ENCODE data around the gene HRH2.
"Not testable (repeated sequence)": the region's sequence is repeated elsewhere in the genome, so short reads cannot be mapped to it uniquely, and the experiment has no call there.

HRH2 gene

DNA sequence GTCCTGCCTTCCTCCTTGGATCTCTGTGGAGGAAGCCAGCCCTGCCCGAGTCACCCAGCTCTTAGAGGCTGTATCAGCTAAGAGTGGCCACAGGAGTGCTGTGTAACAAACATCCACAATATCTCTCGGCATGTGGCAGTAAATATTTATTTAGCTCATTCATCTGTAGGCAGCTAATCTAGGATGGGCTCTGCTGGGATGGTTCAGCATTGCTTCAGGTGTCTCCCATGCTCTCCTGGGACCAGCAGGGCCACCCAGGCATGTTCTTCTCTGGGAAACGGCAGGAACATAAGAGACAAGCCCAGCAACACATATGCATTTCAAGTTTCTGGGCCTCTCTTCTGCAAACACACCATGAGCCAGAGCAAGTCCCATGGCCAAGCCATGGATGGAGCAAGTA, 56.1 kb downstream of the HRH2 start:
- no peak for DNase-seq (ENCODE audit: low read depth)

DNA sequence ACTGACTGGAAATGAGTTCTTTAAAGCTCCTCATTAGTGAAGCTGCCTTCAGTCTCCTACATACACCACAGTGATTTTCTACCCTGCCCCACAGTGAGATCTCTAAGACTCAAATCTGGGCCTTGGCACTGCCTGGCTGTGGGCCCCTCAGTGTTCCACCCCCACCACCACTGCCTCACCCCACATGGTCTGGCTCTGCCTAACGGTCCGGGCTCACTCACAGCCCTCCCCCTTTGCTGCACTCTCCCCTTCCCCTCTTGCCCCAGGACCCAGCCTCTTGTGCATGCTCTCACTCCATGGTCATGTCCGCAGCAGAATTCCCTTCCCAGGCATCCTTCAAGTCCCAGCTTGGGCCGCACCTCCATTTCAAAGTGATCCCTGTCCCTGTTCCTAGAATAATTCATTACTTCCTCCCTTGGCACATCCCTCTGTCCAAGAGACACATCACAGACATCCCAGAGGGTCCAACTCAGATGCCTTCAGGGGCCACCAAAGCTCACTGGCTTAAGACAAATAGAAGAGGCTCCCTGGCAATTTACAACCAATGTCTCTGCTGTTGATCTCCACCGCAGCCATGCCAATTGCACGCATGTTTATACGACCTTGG, 56.7 kb downstream of the HRH2 start:
- no peak for DNase-seq (ENCODE audit: low read depth)

DNA sequence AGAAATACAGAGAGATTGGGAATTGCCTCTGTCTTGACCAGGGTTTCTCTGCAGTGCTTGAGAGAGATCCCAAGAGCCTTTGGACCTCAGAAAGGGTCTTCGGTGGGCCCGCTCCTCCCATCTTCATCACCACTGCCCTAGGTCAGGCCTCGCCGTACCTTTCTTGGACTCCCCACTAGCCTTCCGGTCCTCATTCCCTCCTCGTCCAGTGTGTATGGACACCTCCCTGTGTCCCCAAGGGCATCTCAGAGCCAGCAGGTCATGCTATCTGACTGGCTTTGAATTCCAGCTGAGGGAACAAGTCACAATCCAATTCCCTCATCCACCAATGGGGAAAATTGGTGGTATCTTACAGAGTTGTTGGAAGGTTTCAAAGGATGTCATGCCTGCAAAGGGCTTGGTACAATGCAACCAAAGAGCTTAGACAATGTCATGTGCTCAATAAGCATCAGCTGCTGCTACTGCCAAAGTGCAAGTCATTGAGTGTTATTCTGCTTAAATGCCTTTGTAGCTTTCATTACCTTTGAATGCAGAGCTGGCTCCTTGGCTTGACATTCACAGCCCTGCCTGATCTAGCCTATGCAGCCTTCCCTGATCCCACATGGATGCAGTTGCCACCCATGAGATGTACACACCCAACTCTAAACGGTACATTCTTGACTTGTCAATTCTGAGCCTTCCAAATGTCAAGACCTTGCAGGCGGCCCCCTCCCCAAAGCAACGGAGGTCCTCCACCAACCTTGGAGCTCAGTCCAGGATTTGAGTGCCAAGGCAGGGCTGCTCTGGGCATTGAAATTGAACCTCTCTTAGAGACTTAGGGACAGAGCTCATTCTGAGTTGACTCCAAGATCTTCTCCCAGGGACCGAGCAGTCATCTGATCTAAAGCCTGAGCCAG, 58.0 kb downstream of the HRH2 start:
- no peak for DNase-seq (ENCODE audit: low read depth)

DNA sequence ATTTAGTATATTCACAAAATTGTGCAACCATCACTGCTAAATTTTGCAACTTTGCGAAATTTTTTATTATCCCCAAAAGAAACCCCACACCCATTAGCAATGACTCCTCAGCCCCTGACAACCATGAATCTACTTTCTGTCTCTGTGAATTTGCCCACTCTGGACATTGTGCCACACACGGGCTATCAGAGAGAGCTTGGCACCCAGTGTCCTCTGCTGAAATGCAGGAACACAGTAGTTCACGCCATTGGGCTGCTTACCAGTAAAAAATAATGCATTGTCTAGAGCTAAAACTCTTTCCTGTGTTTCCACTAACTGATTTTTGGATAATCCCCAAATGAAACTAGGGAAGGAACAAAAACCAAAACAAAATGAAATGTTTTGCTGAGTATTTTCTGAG, 60.0 kb downstream of the HRH2 start:
- no peak for DNase-seq (ENCODE audit: low read depth)

DNA sequence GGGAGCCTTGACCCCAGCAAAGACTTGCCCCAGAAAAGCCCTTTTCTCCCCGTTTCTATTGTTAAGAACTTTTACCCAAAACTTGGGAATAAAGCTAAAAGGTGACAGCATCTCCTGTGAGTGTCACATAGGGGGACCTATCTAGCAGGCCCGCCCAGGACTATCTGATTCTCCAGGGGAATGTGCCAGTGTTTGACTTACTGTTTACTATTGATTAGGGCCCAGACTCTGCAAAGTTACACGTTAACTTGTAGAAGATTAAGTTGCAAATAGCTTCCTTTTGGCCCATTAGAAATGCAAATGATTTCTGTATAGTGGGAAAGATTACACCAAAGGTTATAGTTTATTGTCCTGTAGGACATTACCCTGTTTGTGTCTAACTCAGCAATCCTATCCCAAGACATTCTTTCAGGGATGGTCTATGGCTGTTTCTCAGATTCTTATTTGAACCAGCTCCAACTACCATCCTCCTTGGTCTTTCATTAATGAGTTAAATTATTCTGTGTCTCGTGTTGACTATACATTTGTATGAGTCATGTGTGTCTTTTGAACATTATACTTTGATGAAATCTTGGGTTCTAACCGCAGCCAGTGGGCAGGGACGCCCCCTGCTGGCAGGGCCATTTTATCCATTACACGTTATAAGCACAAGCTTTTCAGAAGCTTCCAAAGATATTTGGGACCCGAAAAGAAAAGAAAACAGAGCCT, 60.7 kb downstream of the HRH2 start:
- DNase-seq (ENCODE audit: low read depth), result no peak

DNA sequence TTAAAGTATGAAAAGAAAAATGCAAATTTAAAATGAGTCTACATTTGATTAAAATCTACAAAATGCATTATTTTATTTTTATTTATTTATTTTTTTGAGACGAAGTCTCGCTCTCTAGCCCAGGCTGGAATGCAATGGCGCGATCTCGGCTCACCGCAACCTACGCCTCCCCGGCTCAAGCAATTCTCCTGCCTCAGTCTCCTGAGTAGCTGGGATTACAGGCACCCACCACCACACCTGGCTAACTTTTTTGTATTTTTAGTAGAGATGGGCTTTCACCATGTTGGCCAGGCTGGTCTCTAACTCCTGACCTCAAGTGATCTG, 61.2 kb downstream of the HRH2 start:
- not testable (repeated sequence) for DNase-seq (ENCODE audit: low read depth)

DNA sequence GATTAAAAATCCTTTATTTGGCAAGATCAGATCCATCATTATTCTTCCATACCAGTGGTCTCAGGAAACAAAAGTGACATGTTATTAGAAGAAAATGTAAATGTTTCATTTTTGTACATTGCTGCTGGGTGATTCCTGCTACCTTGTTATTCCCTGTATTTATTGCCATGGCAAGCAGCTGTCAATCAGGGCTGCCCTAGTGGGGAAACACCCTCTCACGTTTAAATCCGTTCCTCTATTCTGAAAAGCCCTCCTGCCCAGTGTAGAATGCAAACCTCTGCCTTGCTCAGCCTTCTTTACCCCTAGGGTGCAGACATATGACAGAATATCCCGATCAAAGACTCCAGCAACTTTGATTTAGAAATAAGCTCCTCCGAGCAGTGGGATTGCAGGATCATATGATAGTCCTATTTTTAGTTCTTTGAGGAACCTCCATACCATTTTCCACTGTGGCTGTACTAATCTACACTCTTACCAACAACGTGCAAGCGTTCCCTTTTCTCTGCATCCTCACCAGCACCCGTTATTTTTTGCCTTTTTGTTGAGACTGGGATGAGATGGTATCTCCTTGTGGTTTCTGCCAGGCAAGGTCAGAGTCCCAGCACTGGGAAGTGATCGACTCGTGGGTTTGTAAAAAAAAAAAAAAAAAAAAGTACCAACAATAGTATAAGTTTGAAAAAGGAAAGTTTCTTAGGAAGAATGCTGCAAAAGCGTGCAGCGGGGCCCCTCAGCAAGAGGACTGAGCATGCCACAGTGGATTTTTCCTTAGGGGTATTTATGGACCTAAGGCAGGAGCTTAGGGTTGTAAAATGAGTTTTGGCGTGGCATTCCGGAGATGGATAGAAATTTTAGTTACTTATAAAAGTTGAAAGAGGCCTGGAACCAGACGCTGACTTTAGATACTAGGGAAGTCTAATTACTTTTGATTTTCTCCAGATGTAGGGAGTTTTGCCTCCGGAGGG, 66.7 kb downstream of the HRH2 start:
- DNase-seq (ENCODE audit: low read depth), result no peak

DNA sequence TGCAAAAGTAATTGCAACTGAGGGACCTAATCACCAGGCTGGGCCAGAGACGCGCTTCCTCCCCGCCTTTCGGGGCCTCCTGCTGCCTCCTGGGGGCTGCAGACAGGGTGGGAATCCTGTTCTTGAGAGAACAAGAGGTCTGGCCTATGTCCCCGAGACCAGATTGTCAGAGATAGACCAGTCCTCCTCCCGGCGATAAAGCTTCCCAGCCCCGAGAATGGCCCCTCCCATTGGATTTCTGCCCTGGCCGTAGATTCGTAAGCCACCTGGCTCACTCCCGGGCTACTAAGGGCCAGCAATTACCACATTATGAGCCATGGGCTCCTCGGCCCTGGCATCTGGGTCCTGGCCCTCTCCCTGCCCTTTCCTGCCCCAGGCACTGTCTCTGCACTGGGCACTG, 70.4 kb downstream of the HRH2 start:
- DNase-seq (ENCODE audit: low read depth), result no peak

DNA sequence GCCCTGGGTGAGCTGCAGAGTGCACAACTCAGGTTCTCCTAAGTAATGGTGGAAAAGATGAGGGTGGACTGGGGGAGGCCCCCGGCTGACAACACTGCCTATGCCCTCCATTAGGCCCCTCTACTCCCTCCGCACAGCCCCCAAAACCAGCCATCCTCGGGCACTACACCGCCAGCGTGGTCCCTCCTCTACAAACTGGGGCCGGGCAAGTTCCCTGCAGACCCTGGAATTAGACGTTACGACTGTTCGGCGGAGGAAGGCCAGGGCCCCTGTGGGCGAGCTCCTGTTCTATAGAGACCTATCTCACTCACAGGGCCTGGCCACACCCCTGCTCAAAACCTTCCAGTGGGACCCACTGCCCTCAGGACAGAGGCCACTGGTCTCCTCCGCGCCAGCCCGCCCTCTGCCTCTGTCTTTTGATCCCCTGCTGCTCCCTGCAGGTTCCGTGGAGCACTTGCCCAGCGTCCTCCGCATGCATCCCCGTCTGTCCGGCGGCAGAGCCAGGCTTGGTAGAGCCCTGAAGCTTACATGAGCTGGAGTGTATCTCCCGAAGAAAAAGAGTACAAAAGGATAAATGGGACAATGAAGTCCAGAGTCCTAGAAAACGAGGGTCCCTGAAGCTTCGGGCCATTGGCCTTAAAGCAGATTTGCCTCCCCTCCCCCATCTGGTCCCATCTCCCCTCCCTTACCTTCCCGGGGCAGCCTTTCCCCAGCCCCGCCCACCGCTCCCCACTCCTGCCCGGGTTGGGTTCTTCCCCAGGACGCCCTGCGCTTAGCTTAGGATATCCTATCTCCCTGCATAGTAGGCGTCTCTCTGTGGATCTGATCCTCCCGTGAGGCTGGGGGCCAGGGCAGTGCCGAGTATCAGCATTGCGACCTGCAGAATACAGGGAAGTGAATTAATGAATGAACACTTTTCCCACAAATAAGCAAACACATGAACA, 71.3 kb downstream of the HRH2 start:
- DNase-seq (ENCODE audit: low read depth), result no peak

DNA sequence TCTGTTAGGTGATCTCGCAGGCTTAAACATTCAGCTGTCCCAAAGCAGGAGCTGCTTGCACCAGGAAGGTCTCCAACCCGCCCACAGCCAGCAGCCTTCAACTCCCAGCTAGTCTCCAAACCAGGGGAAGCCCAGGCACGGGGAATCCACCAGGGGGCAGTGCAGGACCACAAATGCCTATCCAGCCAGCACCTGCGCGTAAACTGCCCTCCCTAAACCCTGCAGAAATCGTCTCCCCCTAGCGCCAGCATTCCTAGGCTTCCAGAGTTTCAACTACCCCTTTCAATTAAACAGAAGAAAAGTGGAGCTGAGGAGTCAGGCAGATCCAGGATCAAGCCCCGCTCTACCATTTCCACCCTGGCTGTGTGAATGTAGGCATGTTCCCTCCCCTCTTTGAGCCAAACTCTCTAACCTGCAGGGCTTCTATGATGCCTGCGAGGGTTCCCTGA, 72.0 kb downstream of the HRH2 start:
- peak; percentile 62 for DNase-seq (ENCODE audit: low read depth)

DNA sequence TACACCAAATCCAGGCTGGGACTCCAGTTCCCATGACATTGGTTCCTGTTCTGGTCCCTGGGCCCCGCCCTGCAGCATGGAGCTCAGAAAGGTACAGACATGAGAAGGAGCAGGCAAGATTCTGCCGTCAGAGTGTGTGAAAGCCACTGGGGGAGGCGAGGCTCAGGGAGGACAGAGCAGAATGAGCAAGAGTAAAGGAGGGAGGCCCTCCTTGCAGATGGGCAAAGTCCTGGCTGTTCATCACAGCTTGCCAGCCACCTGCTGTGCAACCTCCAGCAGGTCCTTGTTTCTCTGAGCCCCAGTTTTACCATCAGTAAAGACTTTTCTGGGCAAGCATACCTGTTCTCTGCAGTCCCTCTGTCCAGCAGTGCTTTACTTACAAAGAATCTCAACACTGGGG, 73.3 kb downstream of the HRH2 start:
- no peak for DNase-seq (ENCODE audit: low read depth)

DNA sequence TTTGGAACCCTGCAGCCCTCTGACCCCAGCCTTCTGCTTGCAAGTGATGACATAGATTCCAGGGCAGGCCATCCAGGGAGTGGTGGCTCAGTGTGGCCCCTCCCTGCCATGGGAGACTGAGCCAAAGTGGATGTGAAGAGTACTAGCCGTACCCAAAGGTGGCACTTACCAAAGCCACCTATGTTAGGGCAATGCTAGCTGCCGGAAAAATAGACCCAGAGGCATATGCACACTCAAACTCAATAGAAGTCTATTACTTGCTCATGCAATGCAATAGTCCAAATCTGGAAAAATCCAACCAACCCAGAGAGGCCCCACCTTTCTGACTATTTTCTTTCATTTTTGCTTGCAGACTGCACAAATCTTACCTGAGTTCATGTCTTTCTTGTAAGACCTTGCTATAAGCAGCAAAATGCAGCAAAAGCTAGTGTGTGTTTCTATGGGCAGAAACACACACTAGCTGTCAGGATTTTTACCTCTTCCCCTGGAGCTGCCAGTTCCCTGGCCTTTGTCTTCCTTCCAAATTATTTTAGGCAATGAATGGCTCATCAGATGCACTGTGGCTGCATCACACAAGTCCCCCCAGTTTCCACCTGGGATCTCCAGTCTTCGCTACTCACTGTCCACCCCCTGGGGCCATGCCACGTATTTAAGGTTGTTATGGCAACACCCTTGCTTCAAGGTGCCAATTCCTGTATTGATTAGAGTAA, 74.0 kb downstream of the HRH2 start:
- DNase-seq (ENCODE audit: low read depth), result no peak

DNA sequence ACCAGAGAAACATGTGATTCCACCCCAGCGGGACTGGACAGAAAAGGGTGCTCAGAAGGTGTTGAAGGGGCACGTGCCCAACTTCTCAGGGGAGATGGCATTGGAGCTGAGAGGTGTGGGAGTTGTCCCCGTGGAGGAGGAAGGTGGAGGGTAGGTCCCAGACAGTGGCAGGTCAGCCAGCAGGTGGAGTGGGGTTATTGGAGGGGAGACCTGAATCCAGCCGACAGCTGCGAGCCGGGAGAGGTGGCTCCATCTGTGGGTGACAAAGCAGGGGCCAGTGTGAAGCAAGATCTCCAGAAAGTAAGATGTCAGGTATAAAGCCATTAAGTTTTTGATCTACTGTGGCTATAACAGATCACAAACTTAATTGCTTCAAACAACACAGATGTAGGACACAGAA, 75.1 kb downstream of the HRH2 start:
- no peak for DNase-seq (ENCODE audit: low read depth)

DNA sequence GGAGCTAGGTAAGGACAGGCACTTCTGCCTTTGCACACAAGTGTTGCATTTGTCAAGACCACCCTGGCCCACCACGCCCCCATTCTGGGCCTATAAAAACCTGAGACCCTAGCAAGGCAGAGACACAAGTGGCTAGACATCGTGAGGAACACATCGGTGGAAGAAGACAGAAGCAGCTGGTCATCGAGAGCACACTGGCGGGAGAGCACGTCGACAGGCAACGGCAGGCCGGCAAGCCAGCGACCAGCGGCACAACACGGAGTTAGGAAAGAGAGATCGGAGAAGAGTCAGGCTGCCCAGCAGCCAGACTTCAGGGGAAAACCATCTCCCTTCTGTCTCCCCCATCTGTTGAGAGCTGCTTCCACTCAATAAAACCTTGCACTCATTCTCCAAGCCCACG, 76.1 kb downstream of the HRH2 start:
- no peak for DNase-seq (ENCODE audit: low read depth)

DNA sequence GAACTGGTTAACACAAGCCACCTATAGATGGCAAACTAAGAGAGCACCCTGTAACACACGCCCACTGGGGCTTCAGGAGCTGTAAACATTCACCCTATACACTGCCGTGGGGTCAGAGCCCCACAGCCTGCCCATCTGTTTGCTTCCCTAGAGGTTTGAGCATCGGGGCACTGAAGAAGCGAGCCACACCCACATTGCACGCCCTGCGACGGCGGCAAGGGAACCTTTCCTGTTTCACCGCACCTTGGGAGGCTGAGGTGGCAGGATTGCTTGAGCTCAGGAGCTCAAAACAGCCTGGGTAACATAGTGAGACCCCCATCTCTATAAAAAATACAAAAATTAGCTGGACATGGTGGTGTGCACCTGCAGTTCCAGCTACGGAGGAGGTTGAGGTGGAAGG, 76.6 kb downstream of the HRH2 start:
- DNase-seq (ENCODE audit: low read depth), result no peak

DNA sequence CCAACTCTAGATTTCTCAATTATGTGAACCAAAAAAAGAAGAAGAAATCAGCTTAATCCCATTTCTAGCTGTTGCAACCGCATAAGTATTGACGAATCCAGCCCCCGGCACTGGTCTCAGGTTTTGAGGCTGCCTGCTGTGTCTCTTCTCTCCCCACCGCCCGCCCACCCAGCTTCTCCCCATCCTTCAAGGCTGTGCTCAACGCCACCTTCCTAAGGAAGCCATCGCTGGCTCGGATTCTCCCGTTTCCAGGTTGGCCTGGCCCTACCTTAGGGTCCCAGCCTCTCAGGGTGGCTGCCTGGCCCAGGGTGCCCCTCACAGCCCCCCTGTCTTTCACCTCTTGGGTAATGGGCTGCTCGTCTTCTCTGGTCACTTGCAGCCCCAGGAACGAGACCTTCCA, 77.8 kb downstream of the HRH2 start:
- no peak for DNase-seq (ENCODE audit: low read depth)

DNA sequence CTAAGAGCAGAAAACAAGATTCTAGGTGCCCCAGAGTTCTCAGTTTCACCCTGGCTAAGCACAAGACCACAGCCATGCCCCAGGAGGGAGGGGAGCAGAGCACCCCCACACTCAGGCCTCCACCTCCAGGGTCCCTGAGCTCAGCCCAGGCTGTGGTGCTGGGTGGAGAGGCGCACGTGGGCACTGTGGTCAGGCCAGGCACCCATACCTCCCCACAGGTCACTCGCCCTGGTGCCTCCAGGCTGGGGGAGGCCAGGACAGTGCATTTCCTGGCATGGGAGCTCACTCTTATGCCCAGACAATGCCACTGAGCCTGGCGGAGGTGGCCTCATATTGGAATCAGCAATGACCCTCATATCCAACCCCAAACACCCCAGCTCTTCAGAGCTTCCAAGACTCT, 78.8 kb downstream of the HRH2 start:
- DNase-seq (ENCODE audit: low read depth), result no peak

DNA sequence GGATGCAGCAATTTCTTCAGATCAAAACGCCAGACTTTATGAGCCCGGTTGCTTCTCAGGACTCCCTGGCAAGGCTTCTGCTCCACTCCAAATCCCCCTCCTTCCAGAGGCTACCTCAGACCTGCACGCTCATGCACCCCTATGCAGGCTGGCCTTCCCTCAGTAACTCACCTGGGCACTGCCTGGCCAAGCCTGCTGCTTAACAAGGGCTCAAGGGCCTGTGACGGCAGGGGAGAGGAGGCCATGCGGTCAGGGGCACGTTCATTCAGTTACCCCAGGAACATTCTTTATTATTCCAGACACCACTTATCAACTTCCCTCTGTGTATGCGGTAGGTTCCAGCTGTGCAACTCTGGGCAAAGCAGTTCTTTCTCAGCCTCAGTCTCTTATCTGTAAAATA, 79.6 kb downstream of the HRH2 start:
- no peak for DNase-seq (ENCODE audit: low read depth)

DNA sequence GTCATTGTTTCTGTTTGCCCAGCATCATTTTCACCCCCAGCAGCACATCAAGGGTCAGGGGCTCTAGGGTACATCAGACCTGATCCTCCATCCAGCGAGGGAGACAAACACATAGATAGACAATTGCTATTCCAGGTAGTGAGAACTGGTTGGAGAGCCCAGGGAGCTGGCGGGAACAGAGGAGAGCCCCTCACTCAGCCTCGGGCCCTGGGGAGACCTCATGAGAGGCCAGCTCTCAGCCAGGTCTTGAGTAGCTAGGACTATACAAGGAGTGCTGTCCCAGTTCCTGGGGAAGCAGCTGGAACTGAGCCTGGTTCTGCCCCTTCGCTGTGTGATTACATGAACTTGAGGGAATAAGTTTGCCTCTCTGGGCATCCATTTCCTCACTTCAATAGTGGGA, 80.3 kb downstream of the HRH2 start:
- DNase-seq (ENCODE audit: low read depth), result no peak

DNA sequence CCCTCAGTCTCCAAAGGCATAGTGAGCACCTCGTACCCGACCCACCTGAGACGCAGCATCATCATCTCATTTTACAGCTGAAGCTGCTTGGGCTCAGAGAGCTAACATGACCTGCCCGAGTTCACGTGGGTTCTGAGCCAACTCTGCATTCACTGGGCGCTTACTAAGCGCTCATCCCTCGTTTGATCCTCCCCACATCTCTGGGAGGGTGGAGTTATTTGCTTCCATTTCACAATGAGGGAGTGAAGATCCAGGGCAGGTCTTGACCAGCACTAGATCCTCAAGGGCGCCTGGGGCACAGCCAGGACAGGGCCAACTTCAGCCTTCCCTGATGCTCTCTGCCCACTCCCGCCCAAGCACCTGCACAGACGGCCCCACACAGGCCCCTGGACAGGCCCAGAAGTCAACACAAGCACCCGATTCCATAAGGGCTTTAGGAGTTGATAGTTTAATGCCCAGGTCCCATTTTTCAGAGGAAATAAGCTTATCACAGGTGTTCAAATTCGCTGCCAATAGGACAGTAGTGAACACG, 80.8 kb downstream of the HRH2 start:
- DNase-seq (ENCODE audit: low read depth), result no peak

Measured in stromal cell of bone marrow (primary cell).